ENCODE data around the gene TSPYL2. TPM values are rescaled to one million over a fixed set of nuclear protein-coding genes. Genes with fewer than 3 reads are reported as not detected.
A peak's percentile ranks its signal among the peaks of the same experiment; 100 is the strongest.

TSPYL2 gene
- total RNA-seq, 1 donor from 2014 or later, result 31.5 TPM

GRCh38 chrX:53091354-53091753, 9.2 kb downstream of the TSPYL2 start:
- no peaks in the 10 kb centered on the region for H3K27me3 ChIP-seq (ENCODE audit: insufficient read depth, low read length)
- H3K36me3 Mint-ChIP-seq (ENCODE audit: low read depth, unreplicated experiment), result peaks cover 2% of the 10 kb centered on the region
- no peaks in the 10 kb centered on the region for H3K27me3 Mint-ChIP-seq (ENCODE audit: low read depth, unreplicated experiment)
- DNase-seq (ENCODE audit: low read depth) (no peak), FAIRE-seq (no peak)
- H4K20me1 ChIP-seq (ENCODE audit: insufficient read depth, low read length), result peaks cover 15% of the 10 kb centered on the region
- H3K36me3 ChIP-seq (ENCODE audit: insufficient read depth, low read length), result peaks cover 1% of the 10 kb centered on the region
- H3K9me3 Mint-ChIP-seq (ENCODE audit: unreplicated experiment), result no peaks in the 10 kb centered on the region
- H3K79me2 ChIP-seq (ENCODE audit: insufficient read depth, low read length), result peaks cover 6% of the 10 kb centered on the region
- H3K4me2 ChIP-seq (ENCODE audit: low read length), result no peak overlapping the region
- H3K4me3 ChIP-seq (ENCODE audit: insufficient read depth, low read depth, low read length), result no peak overlapping the region
- H3K9ac ChIP-seq (ENCODE audit: low read length), result no peak overlapping the region
- H2AFZ ChIP-seq (ENCODE audit: low read depth, low read length), result no peak overlapping the region
- H3K27ac ChIP-seq (ENCODE audit: low read depth, low read length), result no peak overlapping the region
- no peak overlapping the region for H3K27ac Mint-ChIP-seq (ENCODE audit: unreplicated experiment)
- TF ChIP-seq CTCF (IDR thresholded peaks at IDR 0.05; ENCODE audit: insufficient read depth, low read depth, low read length) (no peak), EZH2 (IDR thresholded peaks at IDR 0.05; ENCODE audit: insufficient read depth, low read length) (no peak)
- H3K9me3 ChIP-seq (ENCODE audit: insufficient read depth, low read depth, low read length), result no peaks in the 10 kb centered on the region
- H3K4me1 Mint-ChIP-seq (ENCODE audit: low read depth, unreplicated experiment), result peaks cover 15% of the 10 kb centered on the region
- peaks cover 15% of the 10 kb centered on the region for H3K4me1 ChIP-seq (ENCODE audit: insufficient read depth, low read length)
- H3K4me3 Mint-ChIP-seq (ENCODE audit: unreplicated experiment), result no peak overlapping the region

GRCh38 chrX:53093177-53093655, 11.0 kb downstream of the TSPYL2 start:
- no peaks in the 10 kb centered on the region for H3K36me3 ChIP-seq (ENCODE audit: insufficient read depth, low read length)
- peak overlapping the region; percentile 97 for H3K4me2 ChIP-seq (ENCODE audit: low read length)
- H3K27me3 ChIP-seq (ENCODE audit: insufficient read depth, low read length), result no peaks in the 10 kb centered on the region
- peaks cover 6% of the 10 kb centered on the region for H3K79me2 ChIP-seq (ENCODE audit: insufficient read depth, low read length)
- H3K4me1 Mint-ChIP-seq (ENCODE audit: low read depth, unreplicated experiment), result peaks cover 6% of the 10 kb centered on the region
- DNase-seq (ENCODE audit: low read depth), result peak; percentile 54
- H3K4me3 ChIP-seq (ENCODE audit: insufficient read depth, low read depth, low read length), result peak overlapping the region; percentile 59
- H3K36me3 Mint-ChIP-seq (ENCODE audit: low read depth, unreplicated experiment), result no peaks in the 10 kb centered on the region
- H3K27ac ChIP-seq (ENCODE audit: low read depth, low read length), result peak overlapping the region; percentile 59
- H3K9me3 ChIP-seq (ENCODE audit: insufficient read depth, low read depth, low read length), result no peaks in the 10 kb centered on the region
- H3K27ac Mint-ChIP-seq (ENCODE audit: unreplicated experiment), result no peak overlapping the region
- H3K9me3 Mint-ChIP-seq (ENCODE audit: unreplicated experiment), result no peaks in the 10 kb centered on the region
- no peak for TF ChIP-seq EZH2 (IDR thresholded peaks at IDR 0.05; ENCODE audit: insufficient read depth, low read length)
- peak; percentile 30 for TF ChIP-seq CTCF (IDR thresholded peaks at IDR 0.05; ENCODE audit: insufficient read depth, low read depth, low read length)
- H4K20me1 ChIP-seq (ENCODE audit: insufficient read depth, low read length), result no peaks in the 10 kb centered on the region
- peaks cover 11% of the 10 kb centered on the region for H3K4me1 ChIP-seq (ENCODE audit: insufficient read depth, low read length)
- H3K9ac ChIP-seq (ENCODE audit: low read length), result peak overlapping the region; percentile 73
- H3K4me3 Mint-ChIP-seq (ENCODE audit: unreplicated experiment), result peak overlapping the region; percentile 91
- H2AFZ ChIP-seq (ENCODE audit: low read depth, low read length), result peak overlapping the region; percentile 85
- no peak for FAIRE-seq
- H3K27me3 Mint-ChIP-seq (ENCODE audit: low read depth, unreplicated experiment), result no peaks in the 10 kb centered on the region

GRCh38 chrX:53093748-53094581, 11.8 kb downstream of the TSPYL2 start, which contains the start of gene KANTR:
TSS of gene KANTR (plus strand) at chrX:53094142. CDS start at chrX:53124273, 30,131 bp downstream.
- DNase-seq (ENCODE audit: low read depth) (peak; percentile 90), FAIRE-seq (peak; percentile 98)
- H3K4me2 ChIP-seq (ENCODE audit: low read length), result peak within 1 kb of the TSS; percentile 97
- peaks cover 6% of the 10 kb centered on the region for H3K4me1 ChIP-seq (ENCODE audit: insufficient read depth, low read length)
- no peaks in the 10 kb centered on the region for H3K36me3 ChIP-seq (ENCODE audit: insufficient read depth, low read length)
- no peaks in the 10 kb centered on the region for H3K27me3 ChIP-seq (ENCODE audit: insufficient read depth, low read length)
- H3K9ac ChIP-seq (ENCODE audit: low read length), result peak within 1 kb of the TSS; percentile 81
- Mint-ChIP-seq H3K9me3 (ENCODE audit: unreplicated experiment) (no peaks in the 10 kb centered on the region), H3K4me1 (ENCODE audit: low read depth, unreplicated experiment) (peaks cover 6% of the 10 kb centered on the region), H3K36me3 (ENCODE audit: low read depth, unreplicated experiment) (no peaks in the 10 kb centered on the region), H3K27me3 (ENCODE audit: low read depth, unreplicated experiment) (no peaks in the 10 kb centered on the region), H3K27ac (ENCODE audit: unreplicated experiment) (peak within 1 kb of the TSS; percentile 96), H3K4me3 (ENCODE audit: unreplicated experiment) (peak within 1 kb of the TSS; percentile 91)
- H3K4me3 ChIP-seq (ENCODE audit: insufficient read depth, low read depth, low read length), result peak within 1 kb of the TSS; percentile 79
- TF ChIP-seq CTCF (IDR thresholded peaks at IDR 0.05; ENCODE audit: insufficient read depth, low read depth, low read length) (no peak), EZH2 (IDR thresholded peaks at IDR 0.05; ENCODE audit: insufficient read depth, low read length) (no peak)
- no peaks in the 10 kb centered on the region for H3K9me3 ChIP-seq (ENCODE audit: insufficient read depth, low read depth, low read length)
- H3K79me2 ChIP-seq (ENCODE audit: insufficient read depth, low read length), result peaks cover 6% of the 10 kb centered on the region
- H4K20me1 ChIP-seq (ENCODE audit: insufficient read depth, low read length), result no peaks in the 10 kb centered on the region
- H2AFZ ChIP-seq (ENCODE audit: low read depth, low read length), result peak within 1 kb of the TSS; percentile 88
- peak within 1 kb of the TSS; percentile 59 for H3K27ac ChIP-seq (ENCODE audit: low read depth, low read length)

Measured in astrocyte (in vitro differentiated cells and primary cell).